Stimulated activated CD4-positive, alpha-beta T cell treated with anti-CD3 and anti-CD28 coated beads, Interleukin-4, amount 100 ng/mL, for 24 hours (primary cell): ENCODE data around the gene IARS2.
"Not testable (repeated sequence)": the region's sequence is repeated elsewhere in the genome, so short reads cannot be mapped to it uniquely, and the experiment has no call there.

Experiments used
- DNase-seq: peaks from one replicate; pipeline ENCODE4 v3.0.0-alpha.2; 2020

The IARS2 gene

DNA sequence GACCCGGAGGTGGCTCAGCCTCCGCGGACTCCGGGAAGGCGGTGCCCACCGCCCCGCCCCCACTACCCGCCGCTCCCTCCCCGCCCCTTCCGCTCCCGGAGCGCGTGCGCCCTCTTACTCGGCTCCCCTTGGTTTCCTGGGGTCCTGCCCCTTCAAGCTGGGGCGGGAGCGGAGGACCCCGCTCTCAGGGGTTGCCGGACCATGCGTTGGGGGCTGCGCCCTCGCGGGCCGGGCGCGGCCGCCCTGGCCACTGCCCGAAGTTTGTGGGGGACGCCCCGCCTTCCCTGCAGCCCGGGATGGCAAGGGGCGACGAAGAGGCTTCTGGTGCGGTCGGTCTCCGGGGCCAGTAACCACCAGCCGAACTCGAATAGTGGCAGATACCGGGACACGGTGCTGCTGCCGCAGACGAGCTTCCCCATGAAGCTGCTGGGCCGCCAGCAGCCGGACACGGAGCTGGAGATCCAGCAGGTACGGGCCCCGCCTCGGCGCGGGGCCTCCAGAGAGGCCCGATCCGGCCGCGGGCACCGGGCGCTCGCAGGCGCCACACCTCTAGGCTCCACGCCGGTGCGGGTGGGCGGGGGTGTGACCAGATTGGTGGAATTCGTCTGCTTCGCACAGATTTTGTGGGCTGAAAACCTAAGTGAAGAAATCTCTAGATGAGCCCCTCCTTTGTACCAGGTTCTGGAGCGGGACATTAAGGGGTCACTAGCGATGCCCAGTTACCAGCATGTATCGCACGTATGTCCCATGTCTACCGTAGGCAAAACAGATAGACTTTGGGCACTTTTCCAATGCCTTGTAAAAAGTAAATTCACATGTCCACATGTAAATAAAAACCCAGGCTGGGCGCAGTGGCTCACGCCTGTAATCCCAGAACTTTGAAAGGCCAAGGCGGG, at the start of gene IARS2:
Gene IARS2 (plus strand): TSS at position 117 of the 896 bp plus-strand sequence. CDS start 85 bp downstream, at position 202.
- peak; percentile 92 for DNase-seq

DNA sequence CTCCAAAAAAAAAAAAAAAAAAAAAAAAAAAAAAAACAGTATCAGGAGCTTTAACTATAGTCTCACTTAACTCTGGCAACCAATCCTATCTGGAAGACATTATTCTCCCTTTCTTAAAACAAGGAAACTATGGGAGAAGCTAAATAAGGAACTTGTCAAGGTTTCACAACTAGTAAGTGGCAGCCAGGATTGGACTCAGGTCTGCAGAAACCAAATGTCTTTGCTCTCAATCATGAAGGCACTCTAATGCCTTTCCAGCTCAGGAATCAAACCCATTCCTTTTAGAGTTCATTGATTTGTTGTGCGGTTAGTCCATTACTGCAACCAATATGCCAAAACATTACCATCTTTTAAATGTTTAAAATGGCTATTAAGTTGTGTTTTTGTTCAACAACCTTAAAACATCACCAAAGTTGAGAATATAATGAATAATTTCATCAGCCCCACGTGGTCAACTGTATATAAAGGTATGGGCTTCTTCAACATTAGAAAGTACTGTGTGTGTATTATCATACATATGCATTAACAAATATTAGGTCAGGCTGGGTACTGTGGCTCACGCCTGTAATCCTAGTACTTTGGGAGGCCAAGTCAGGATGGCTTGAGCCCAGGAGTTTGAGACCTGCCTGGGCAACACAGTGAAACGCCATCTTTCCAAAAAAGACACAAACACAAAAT, 49.1 kb upstream of the IARS2 start:
- DNase-seq = no peak

GRCh38 chr1:220045356-220046051, 48.4 kb upstream of the IARS2 start:
- peak; percentile 15 for DNase-seq

DNA sequence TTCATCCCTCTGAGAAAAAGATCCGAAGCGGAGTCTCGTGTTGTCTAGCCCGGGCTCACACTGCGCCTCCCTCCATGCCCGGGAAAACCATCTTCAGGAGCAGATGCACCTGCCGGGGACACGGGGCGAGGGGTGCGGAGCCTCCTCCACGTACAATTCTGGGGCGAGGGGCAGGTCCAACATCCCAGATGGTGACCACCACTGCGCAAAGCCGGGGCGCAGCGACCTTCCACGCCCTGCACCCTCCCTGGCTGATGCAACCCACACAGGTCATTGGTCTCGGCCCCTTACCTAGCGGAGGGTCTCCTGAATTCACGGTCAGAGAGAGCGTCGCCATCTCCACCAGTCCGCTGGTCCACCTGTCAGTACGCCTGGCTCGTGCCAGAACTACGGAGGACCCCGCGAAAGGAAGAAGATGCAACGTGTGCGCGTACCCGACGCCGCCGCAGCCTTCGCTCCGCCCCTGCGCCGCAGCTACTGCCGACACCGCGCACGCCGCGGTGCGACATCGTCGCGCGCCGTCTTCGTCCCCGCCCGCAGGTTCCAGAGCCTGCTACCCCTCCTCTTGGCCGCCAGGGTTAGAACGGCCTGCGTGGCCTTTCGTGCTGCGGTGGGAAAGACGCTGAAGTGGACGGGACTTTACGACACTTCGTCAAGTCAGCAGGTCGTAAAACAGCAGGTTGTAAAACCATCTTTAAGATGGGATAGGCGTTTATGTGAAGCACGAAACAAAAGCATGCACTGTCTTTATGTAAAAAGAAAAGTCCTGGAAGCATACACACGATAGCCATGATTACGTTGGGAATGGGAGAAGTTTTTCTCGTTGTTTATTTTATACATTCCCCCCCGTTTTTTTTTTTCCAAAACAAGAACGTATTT, 47.6 kb upstream of the IARS2 start, which contains the start of gene EPRS1:
Gene EPRS1 (minus strand): TSS at position 454 of the 879 bp plus-strand sequence. CDS start 117 bp downstream, at position 337.
- peak; percentile 94 for DNase-seq

GRCh38 chr1:220056374-220056773, 37.6 kb upstream of the IARS2 start:
- no peak for DNase-seq

DNA sequence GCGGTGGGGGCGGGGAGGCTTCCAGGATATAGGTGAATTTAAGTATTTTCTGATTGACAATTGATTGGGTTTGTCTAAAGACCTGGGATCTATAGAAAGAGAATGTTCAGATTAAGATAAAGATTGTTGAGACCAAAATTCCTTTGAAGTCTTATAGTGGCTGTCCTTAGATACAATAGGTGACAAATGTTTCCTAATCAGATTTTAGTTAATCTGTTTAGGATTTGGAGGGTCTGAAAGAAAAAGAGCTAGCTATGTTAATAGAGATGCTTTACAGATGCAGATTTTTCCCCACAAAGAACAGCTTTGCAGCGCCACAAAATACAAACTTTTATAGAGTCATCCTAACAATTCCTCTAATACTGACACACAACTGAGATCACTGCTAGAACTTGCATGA, 33.1 kb upstream of the IARS2 start:
- no peak for DNase-seq

- DNase-seq = no peak
Measured at GRCh38 chr1:220062629-220063028, 31.3 kb upstream of the IARS2 start.

- DNase-seq = no peak
Measured at GRCh38 chr1:220067269-220068204, 26.4 kb upstream of the IARS2 start.

DNA sequence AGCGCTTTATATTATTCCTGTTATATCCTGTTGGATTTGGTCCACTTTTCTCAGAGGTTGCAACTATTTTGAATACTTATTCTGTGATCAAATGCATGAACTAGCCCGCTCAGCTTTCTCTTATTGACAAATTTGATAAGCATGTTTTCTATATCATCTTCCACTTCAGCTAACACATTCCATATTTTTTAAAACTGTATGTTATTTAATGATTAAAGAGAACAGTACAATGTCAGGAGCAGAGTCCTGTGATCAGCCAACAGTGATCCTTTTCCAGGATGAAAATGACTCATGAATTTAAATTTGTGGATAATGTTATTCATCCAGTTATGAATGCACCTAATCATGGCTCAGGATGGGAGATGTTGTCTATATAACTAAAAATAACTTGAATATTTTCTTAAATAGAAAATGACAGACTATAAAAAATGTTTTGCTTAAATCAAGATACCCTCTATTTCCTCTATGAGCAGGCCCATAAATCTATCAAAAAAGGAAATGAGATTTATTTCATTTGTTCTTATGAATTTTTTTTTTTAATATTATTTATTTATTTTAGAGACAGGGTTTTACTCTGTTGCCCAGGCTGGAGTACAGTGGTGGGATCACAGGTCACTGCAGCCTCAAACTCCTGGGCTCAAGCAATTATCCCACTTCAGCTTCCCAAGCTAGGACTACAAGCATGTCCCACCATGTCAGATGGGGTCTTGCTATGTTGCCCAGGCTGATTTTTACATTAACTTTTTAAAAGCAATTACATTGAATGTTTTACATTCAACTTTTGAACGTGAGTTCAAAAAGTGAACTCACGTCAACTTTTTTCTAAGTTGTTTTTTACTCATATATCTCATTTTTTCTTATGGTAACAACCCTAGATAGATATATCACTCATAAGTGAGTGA, 16.8 kb upstream of the IARS2 start:
- DNase-seq = no peak

DNA sequence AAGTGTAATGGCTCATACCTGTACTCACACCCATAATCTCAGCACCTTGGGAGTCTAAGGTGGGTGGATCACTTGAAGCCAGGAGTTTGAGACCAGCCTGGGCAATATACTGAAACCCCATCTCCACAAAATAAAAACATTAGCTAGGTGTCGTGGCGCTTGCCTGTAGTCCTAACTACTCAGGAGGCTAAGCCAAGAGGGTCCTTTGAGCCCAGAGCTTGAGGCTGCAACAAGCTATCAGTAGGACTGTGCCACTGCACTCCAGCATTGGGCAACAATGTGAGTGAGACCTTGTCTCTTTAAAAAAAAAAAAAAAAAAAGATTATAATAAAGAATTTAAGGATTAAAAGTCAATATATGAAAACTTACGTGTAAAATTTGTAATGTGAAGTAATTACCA, 16.0 kb upstream of the IARS2 start:
- DNase-seq = no peak

DNA sequence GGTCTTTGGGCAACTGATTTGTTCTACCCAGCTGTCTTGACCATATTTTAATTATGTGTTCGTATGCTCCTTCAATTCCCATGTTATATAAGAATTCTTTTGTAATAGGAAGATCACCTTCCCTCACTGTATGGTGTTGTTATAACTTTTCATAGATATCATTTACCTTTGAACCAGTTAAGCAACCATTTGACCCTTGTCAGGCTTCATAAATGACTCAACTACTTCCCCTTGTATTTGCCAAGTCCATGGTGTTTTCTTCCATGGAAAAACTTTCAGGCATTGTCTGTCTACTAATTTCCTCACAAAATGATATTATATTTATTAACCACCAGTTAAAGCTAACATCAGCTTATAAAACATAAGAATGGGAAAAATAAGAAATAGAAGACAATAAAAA, 9.5 kb upstream of the IARS2 start:
- no peak for DNase-seq

- DNase-seq = not testable (repeated sequence)
Measured at GRCh38 chr1:220086261-220086686, 7.7 kb upstream of the IARS2 start.

DNA sequence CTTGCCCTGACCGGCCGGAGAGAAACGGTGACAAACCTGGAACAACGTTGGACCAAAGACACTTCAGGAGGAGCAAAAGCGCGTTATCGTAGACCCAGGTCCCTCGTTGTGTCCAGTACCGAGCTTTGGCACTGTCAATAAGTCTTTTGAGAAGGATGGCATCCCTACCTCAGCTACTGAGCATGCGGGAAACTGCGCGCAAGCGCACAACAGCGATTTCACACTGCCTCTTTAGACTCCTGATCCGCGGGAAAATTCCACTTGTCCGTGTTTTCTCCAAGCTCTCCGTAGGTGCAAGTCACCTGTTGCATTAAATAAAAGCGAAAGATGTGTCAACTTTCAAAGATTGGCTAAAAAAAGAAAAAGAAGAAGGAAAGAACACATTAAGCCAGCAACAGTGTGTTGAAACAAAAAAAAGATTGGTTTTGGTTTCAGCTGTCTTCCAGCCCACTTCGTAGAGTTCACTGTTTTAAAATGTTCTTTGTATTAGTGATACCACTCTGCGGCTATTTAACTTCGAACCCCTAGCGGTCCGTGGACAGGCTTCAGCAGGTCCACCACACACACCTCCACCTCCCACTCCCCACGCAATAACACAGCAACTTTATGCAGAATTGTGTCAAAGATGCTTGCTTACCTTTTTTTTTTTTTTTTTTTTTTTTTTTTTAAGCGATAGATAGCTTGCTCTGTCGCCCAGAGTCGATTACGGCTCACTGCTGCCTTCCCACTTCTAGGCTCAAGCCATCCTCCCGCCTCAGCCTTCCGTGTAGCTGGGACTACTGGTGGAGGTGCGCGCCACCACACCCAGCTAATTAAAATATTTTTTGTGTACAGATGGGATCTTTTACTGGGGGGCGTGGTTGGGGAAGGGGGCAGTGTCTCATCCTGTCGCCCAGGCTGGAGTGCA, 4.0 kb upstream of the IARS2 start, which contains the start of gene BPNT1:
Gene BPNT1 (minus strand): TSS at position 139 of the 907 bp plus-strand sequence. CDS start 9,942 bp downstream, outside the sequence.
- peak; percentile 99 for DNase-seq

DNA sequence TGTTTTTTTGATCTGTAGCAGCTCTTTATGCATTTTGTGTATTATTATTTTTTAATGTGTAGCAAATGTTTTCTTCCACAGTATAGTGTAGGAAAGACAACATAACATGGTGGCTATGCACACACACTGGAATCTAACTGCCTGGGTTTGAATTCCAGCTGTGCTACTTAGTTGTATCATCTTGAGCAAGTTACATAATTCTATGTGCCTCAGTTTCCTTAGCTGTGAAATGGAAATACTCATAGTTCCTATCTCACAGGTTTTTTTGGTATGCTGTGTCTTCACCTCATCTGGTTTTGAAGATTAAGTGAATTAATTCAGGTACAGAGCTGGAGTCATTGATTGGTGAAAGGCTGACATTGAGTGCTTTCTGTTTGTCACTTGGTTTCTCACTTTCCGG, 1.2 kb upstream of the IARS2 start:
- DNase-seq = no peak

- DNase-seq = no peak
Measured at GRCh38 chr1:220093361-220094015, 444 bp upstream of the IARS2 start.

DNA sequence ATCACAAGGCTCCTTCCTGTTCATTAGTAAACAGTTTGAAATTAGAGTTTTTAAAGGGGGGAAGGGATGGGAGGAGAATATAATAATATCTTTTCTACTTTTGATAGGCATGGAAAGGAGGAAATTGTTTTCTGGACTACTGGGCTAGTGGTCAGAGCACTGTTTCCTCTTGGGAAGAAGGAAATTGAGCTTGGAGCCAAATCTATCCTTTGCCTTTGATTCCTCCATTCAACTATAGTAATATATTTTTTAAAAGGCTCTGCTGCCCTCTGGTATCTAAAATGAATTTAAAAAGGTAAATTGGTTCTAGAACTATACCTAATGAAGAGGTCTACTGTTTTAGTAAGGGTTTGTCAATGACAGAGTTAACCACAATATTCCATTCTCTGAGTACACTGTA, 5.9 kb downstream of the IARS2 start:
- DNase-seq = no peak

DNA sequence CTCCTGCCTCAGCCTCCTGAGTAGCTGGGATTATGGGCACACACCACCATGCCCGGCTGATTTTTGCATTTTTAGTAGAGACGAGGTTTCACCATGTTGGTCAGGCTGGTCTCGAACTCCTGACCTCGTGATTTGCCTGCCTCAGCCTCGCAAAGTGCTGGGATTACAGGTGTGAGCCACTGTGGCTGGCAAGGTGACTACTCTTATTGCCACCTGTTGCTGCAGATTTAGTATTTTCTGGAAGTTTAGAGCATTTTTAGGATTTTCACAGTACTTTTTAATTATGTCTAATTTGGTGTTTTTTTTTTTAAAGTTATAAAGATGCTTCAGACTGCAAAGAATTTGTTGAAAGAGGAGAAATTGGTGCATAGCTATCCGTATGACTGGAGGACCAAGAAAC, 16.5 kb downstream of the IARS2 start:
- DNase-seq = not testable (repeated sequence)

DNA sequence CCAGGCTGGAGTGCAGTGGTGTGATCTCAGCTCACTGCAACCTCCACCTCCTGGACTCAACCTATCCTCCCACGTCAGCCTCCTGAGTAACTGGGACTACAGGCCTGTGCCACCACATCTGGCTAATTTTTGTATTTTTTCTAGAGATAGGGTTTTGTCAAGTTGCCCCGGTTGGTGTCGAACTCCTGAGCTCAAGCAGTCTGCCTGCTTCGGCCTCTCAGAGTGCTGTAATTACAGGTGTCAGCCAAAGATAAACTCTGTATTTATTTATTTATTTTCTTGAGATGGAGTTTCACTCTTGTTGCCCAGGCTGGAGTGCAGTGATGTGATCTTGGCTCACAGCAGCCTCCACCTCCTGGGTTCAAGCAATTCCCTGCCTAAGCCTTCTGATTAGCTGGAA, 18.7 kb downstream of the IARS2 start:
- not testable (repeated sequence) for DNase-seq
